Vagina (tissue), 2 donors: ENCODE measurements around the gene WSCD1. TPM values are rescaled to one million over a fixed set of nuclear protein-coding genes. Genes with fewer than 3 reads are reported as not detected.

Experiments
- DNase-seq, 2 donors: peaks; one replicate each; pipeline ENCODE4 v3.0.0-alpha.2; 2017; ENCODE audit errors: extremely low spot score in 2 of 2
- H3K27ac ChIP-seq: fragments of 200-600 bp; sonication (generic); one replicate; pipeline ENCODE4 v1.5.1; 2019
- H3K27me3 ChIP-seq: fragments of 200-600 bp; sonication (generic); one replicate; pipeline ENCODE4 v1.5.1; 2019
- H3K36me3 ChIP-seq, 2 donors: fragments of 200-600 bp; sonication (generic); one replicate each; pipeline ENCODE4 v1.5.1; 2017 to 2019
- H3K4me1 ChIP-seq: fragments of 200-600 bp; sonication (generic); one replicate; pipeline ENCODE4 v1.5.1; 2019
- H3K4me3 ChIP-seq, 2 donors: fragments of 200-600 bp; sonication (generic); 1 replicate in 1 of 2; 2 replicates in 1 of 2; pipeline ENCODE4 v1.5.1; 2016 to 2019
- H3K9me3 ChIP-seq: fragments of 200-600 bp; sonication (generic); one replicate; pipeline ENCODE4 v1.5.1; 2019
- POLR2A ChIP-seq, 2 donors: fragments of 450-650 bp; IDR thresholded peaks; one replicate each; pipeline ENCODE4 v1.6.1; 2017; ENCODE audit warnings: antibody characterized with exemption in 2 of 2, mild to moderate bottlenecking in 2 of 2, moderate library complexity in 2 of 2
- POLR2AphosphoS5 ChIP-seq, 2 donors: sonication (generic); formaldehyde crosslinking; IDR thresholded peaks; one replicate each; pipeline ENCODE4 v1.9.0; 2017; ENCODE audit warnings: antibody characterized with exemption in 2 of 2, mild to moderate bottlenecking in 2 of 2, low read depth in 1 of 2; ENCODE audit not compliant: insufficient read depth in 1 of 2
- intact Hi-C: fragments of 100-400 bp; cut with DNase I; formaldehyde crosslinking; loops from one replicate; pipeline ENCODE4 v1.15.1; 2023
- total RNA-seq: library from RNA; depleted of rRNA; stranded (reverse); fragments of >200 nt; gene quantifications from one replicate; pipeline ENCODE4 v1.2.3, GENCODE V29; 2016
- TF ChIP-seq, protein P1 (sequence below), 3 experiments: fragments of 450-650 bp in 2 of 3; fragments of 200-600 bp in 1 of 3; sonication (generic) in 1 of 3; IDR thresholded peaks; one replicate each; pipeline ENCODE4 v1.5.1; 2017 to 2019; ENCODE audit warnings: antibody characterized with exemption in 3 of 3, mild to moderate bottlenecking in 2 of 3, moderate library complexity in 2 of 3

WSCD1 gene
- total RNA-seq, 1 donor from 2014 or later, result 2.0 TPM

- TF ChIP-seq POLR2A (IDR thresholded peaks at IDR 0.05) (no peak), POLR2AphosphoS5 (IDR thresholded peaks at IDR 0.05; ENCODE audit: insufficient read depth in 1 of 2, low read depth in 1 of 2) (no peak)
- TF ChIP-seq, protein P1, sequence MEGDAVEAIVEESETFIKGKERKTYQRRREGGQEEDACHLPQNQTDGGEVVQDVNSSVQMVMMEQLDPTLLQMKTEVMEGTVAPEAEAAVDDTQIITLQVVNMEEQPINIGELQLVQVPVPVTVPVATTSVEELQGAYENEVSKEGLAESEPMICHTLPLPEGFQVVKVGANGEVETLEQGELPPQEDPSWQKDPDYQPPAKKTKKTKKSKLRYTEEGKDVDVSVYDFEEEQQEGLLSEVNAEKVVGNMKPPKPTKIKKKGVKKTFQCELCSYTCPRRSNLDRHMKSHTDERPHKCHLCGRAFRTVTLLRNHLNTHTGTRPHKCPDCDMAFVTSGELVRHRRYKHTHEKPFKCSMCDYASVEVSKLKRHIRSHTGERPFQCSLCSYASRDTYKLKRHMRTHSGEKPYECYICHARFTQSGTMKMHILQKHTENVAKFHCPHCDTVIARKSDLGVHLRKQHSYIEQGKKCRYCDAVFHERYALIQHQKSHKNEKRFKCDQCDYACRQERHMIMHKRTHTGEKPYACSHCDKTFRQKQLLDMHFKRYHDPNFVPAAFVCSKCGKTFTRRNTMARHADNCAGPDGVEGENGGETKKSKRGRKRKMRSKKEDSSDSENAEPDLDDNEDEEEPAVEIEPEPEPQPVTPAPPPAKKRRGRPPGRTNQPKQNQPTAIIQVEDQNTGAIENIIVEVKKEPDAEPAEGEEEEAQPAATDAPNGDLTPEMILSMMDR (IDR thresholded peaks at IDR 0.05), result no peak
- Histone ChIP-seq H3K27ac (no peak overlapping the region), H3K27me3 (no peaks in the 10 kb centered on the region), H3K4me3 (no peak overlapping the region), H3K36me3 (no peaks in the 10 kb centered on the region), H3K9me3 (no peaks in the 10 kb centered on the region), H3K4me1 (no peaks in the 10 kb centered on the region)
- intact Hi-C loops, result no loop called here
- DNase-seq, result no peak
These were observed 92.0 kb downstream of the WSCD1 start for GRCh38 chr17:6162216-6162615.

DNA sequence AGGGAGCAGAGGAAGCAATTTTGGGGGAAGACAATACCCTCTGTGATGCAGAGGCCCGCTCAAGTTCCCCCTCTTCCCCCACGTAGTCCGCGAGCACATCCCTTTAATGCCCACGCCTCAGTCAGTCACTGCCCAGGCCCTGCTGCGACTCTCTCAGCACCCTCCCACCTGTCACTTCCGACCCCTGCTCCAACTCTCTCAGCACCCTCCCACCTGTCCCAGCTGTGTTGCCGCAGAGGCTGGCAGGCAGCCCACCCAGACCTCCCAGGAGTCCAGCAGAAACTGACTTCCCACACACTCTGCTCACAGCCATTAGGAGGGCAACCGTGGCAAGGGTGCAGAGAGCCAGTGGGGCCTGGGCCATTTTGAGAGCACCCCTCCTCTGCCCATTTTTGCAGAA, 92.7 kb downstream of the WSCD1 start:
- Histone ChIP-seq H3K36me3 (no peaks in the 10 kb centered on the region), H3K9me3 (no peaks in the 10 kb centered on the region), H3K27ac (no peak overlapping the region), H3K4me1 (no peaks in the 10 kb centered on the region), H3K4me3 (no peak overlapping the region), H3K27me3 (no peaks in the 10 kb centered on the region)
- no peak for DNase-seq
- intact Hi-C loops, result no loop called here
- TF ChIP-seq, protein P1 (IDR thresholded peaks at IDR 0.05), result no peak
- TF ChIP-seq POLR2A (IDR thresholded peaks at IDR 0.05) (no peak), POLR2AphosphoS5 (IDR thresholded peaks at IDR 0.05; ENCODE audit: insufficient read depth in 1 of 2, low read depth in 1 of 2) (no peak)

GRCh38 chr17:6163612-6164333, 93.6 kb downstream of the WSCD1 start:
- Histone ChIP-seq H3K4me1 (no peaks in the 10 kb centered on the region), H3K9me3 (no peaks in the 10 kb centered on the region), H3K27me3 (no peaks in the 10 kb centered on the region), H3K27ac (no peak overlapping the region), H3K4me3 (no peak overlapping the region), H3K36me3 (no peaks in the 10 kb centered on the region)
- no peak for DNase-seq
- TF ChIP-seq POLR2AphosphoS5 (IDR thresholded peaks at IDR 0.05; ENCODE audit: insufficient read depth in 1 of 2, low read depth in 1 of 2) (no peak), POLR2A (IDR thresholded peaks at IDR 0.05) (no peak)
- TF ChIP-seq, protein P1 (IDR thresholded peaks at IDR 0.05), result no peak
- intact Hi-C loops, result no loop called here

- intact Hi-C loops, result no loop called here
- Histone ChIP-seq H3K9me3 (no peaks in the 10 kb centered on the region), H3K4me1 (no peaks in the 10 kb centered on the region), H3K27ac (no peak overlapping the region), H3K27me3 (no peaks in the 10 kb centered on the region), H3K36me3 (no peaks in the 10 kb centered on the region), H3K4me3 (no peak overlapping the region)
- TF ChIP-seq, protein P1 (IDR thresholded peaks at IDR 0.05), result no peak
- TF ChIP-seq POLR2A (IDR thresholded peaks at IDR 0.05), result no peak
- TF ChIP-seq POLR2AphosphoS5 (IDR thresholded peaks at IDR 0.05; ENCODE audit: insufficient read depth in 1 of 2, low read depth in 1 of 2), result no peak
- no peak for DNase-seq
These were observed 94.8 kb downstream of the WSCD1 start for GRCh38 chr17:6164996-6165395.

DNA sequence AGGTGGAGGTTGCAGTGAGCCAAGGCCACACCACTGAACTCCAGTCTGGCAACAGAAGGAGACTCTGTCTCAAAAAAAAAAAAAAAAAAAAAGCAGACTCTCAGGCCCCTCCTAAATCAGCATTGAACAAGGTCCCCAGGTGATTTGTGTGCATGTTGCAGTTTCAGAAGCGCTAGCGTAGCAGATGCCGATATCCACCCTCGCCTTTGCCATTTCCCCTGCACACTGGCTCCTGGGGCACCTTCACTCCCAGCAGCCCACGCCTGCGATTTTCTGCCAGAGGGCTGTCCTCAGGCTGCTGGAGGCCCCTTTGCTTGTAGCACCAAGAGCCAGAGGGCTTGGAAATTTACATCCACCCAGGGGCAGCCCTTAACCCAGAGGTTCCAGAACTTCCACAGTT, 95.6 kb downstream of the WSCD1 start:
- no peak for TF ChIP-seq POLR2A (IDR thresholded peaks at IDR 0.05)
- TF ChIP-seq POLR2AphosphoS5 (IDR thresholded peaks at IDR 0.05; ENCODE audit: insufficient read depth in 1 of 2, low read depth in 1 of 2), result no peak
- TF ChIP-seq, protein P1 (IDR thresholded peaks at IDR 0.05), result no peak
- Histone ChIP-seq H3K36me3 (no peaks in the 10 kb centered on the region), H3K27ac (no peak overlapping the region), H3K9me3 (no peaks in the 10 kb centered on the region), H3K4me1 (no peaks in the 10 kb centered on the region), H3K4me3 (no peak overlapping the region), H3K27me3 (no peaks in the 10 kb centered on the region)
- no peak for DNase-seq
- intact Hi-C loops, result no loop called here
